D721Med (cell line): ENCODE data around the gene TMEM169.

Experiments
- DNase-seq: peaks from one replicate; pipeline ENCODE4 v3.0.0; 2011; ENCODE audit warnings: low spot score; ENCODE audit not compliant: insufficient read length
- FAIRE-seq: peaks from 2 replicates; lab custom pipeline; 2011; peaks lifted over from hg19 to GRCh38; lab: Jason Lieb, UNC
- CTCF ChIP-seq: IDR thresholded peaks from 2 replicates; pipeline ENCODE4 v1.5.1; 2012; ENCODE audit warnings: mild to moderate bottlenecking, control low read depth; ENCODE audit not compliant: insufficient read depth; ENCODE audit errors: missing control alignments

The TMEM169 gene

GRCh38 chr2:216116418-216116817 lies 34.7 kb downstream of the TMEM169 start:
- DNase-seq: no peak
- no peak for FAIRE-seq
- TF ChIP-seq CTCF: no peak

- no peak for DNase-seq
- TF ChIP-seq CTCF: no peak
- peak; percentile 55 for FAIRE-seq
Observed at GRCh38 chr2:216117561-216118340, 36.0 kb downstream of the TMEM169 start.

GRCh38 chr2:216118474-216118873 lies 36.8 kb downstream of the TMEM169 start:
- no peak for TF ChIP-seq CTCF
- FAIRE-seq (peak; percentile 32), DNase-seq (no peak)

GRCh38 chr2:216119146-216119545 lies 37.4 kb downstream of the TMEM169 start:
- peak; percentile 55 for FAIRE-seq
- TF ChIP-seq CTCF: no peak

GRCh38 chr2:216119986-216120385 lies 38.3 kb downstream of the TMEM169 start:
- no peak for TF ChIP-seq CTCF
- peak; percentile 21 for FAIRE-seq

More at GRCh38 chr2:216119146-216119545, 37.4 kb downstream of the TMEM169 start:
- DNase-seq: no peak

GRCh38 chr2:216121255-216121654 lies 39.5 kb downstream of the TMEM169 start:
- DNase-seq: no peak
- no peak for TF ChIP-seq CTCF
- FAIRE-seq: no peak

More at GRCh38 chr2:216119986-216120385, 38.3 kb downstream of the TMEM169 start:
- DNase-seq: no peak

- TF ChIP-seq CTCF: no peak
- FAIRE-seq (no peak), DNase-seq (no peak)
Observed at GRCh38 chr2:216126943-216127342, 45.2 kb downstream of the TMEM169 start.
